Activated CD8-positive, alpha-beta memory T cell treated with anti-CD3 and anti-CD28 coated beads for 4 hours (primary cell): Measurements from ENCODE around the gene ENOX1.
"Not testable (repeated sequence)": the region's sequence is repeated elsewhere in the genome, so short reads cannot be mapped to it uniquely, and the experiment has no call there.

Experiments used
- DNase-seq, 2 donors: peaks; one replicate each; pipeline ENCODE4 v3.0.0-alpha.2; 2020; ENCODE audit warnings: low read depth in 2 of 2

The ENOX1 gene

GRCh38 chr13:43786766-43787517 lies at the start of gene ENOX1:
TSS of gene ENOX1 (minus strand) at chr13:43786972.
- no peak for DNase-seq

- DNase-seq = no peak
These were observed 48.9 kb upstream of the ENOX1 start for GRCh38 chr13:43835701-43836100.

- DNase-seq = no peak
These were observed 44.3 kb upstream of the ENOX1 start for GRCh38 chr13:43831088-43831487.

- no peak for DNase-seq
These were observed 43.7 kb upstream of the ENOX1 start for GRCh38 chr13:43830497-43830881.

GRCh38 chr13:43824656-43825055 lies 37.9 kb upstream of the ENOX1 start:
- DNase-seq = not testable (repeated sequence)

GRCh38 chr13:43822969-43823368 lies 36.2 kb upstream of the ENOX1 start:
- DNase-seq = no peak

GRCh38 chr13:43816401-43816889 lies 29.7 kb upstream of the ENOX1 start:
- no peak for DNase-seq

DNA sequence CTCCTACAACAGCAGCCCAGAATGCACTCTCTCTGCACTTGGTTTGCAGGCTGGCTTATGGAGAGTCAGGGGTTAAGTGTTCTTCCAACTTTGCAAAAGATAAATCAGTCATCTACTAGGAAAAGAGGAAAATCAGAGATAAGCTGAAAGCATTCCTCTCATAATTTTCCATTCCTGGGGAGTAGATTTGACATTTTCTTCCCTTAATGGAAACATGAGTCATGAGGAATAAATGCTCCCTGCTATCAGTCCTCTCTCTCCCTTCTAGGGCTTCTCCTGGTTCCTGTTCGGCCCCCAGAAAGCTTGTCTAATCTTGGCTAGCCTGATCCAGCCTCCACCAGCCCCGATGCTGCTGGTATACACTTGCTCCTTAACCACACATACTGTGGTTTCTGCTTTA lies 28.4 kb upstream of the ENOX1 start:
- no peak for DNase-seq

- no peak for DNase-seq
These were observed 21.9 kb upstream of the ENOX1 start for GRCh38 chr13:43808676-43809075.

- DNase-seq = no peak
These were observed 18.9 kb upstream of the ENOX1 start for GRCh38 chr13:43805681-43806128.

GRCh38 chr13:43805071-43805468 lies 18.3 kb upstream of the ENOX1 start:
- no peak for DNase-seq

DNA sequence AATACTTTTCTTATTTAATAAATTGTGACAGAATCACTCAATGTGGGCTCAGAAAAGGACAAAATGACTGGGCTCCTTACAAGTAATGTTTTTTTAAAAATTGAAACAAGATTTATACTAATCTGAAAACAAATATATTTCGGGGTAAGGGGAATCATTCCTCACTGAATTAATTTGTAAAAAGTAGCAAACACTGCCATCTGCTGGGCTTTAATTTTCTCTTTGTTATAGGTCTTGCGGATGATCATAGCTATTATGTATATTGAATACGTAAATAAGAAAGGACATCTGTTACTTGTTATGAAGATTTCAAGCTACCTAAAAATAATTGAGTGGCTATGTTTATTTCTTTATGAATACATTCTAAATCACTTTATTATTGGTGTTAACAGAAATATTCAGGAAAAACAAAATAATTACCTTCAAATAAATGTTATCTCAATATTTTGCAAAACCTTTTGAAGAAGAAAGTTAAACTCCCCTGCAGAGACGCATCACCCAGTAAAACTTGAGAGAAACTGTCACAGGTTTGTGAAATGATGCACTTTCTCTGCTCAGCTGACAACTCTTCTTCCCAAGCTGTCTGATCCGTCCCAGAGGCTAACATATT lies 17.8 kb upstream of the ENOX1 start:
- no peak for DNase-seq

- DNase-seq = no peak
These were observed 15.7 kb upstream of the ENOX1 start for GRCh38 chr13:43802511-43802910.

GRCh38 chr13:43800828-43801227 lies 14.1 kb upstream of the ENOX1 start:
- DNase-seq = no peak

- no peak for DNase-seq
These were observed 12.4 kb upstream of the ENOX1 start for GRCh38 chr13:43799191-43799590.

DNA sequence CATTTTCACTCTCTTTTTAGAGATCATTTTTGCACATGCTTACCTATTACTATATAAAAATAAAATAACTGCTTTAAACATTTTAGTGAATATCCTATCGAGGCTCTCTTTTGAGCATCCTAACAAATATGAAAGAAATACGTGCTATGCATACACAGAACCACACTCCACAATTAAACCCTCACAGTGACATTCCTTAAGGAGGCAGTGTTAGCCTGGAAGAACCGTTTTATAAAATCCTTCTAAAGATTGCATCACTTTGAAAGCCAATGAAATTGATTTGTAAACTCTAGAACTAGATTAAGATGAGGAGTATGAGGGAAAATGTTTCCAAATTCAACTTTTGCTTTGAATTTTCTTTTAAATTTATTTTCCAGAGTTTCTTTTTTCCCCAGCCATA lies 11.1 kb upstream of the ENOX1 start:
- DNase-seq = no peak

DNA sequence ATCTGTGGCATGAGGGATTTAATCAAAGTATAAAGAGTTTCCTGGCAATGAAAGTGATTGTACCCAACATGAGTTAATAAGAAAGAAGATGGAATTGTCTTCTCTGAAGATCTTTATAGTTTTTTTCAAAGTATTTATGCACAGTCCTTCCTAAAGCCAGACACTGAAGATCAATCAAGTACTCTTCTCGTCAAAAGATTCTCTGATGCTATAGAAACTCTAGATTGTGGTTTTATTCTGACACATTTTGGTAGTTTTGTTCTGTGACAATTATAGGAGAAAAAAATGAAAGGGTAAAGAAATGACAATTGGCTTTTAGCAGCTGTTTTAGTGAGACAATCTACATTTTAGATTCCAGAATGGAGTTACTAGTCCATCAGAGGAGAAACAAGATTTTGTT lies 10.4 kb upstream of the ENOX1 start:
- no peak for DNase-seq

GRCh38 chr13:43794416-43794815 lies 7.6 kb upstream of the ENOX1 start:
- no peak for DNase-seq

GRCh38 chr13:43792076-43792881 lies 5.5 kb upstream of the ENOX1 start:
- no peak for DNase-seq

DNA sequence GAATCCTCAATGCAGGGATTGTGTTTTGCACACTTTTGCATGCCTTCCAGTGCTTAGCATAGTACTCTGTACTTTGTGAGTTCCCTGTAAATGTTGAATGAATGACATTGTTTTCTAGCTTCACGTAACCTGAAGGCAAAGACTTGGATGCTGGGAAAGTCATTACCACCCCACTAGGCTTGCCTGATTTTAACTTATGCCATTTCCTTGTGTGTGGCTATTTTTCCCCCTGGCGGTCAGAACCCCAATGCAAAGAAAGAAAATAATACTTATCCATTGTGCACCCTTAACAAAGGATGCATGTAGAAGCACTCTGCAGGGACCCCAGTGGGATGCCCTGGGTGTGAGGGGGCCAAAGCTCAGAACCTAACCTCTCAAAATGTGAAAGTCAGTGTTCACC lies 1.2 kb upstream of the ENOX1 start:
- no peak for DNase-seq

- no peak for DNase-seq
These were observed 733 bp upstream of the ENOX1 start for GRCh38 chr13:43787518-43787891.

DNA sequence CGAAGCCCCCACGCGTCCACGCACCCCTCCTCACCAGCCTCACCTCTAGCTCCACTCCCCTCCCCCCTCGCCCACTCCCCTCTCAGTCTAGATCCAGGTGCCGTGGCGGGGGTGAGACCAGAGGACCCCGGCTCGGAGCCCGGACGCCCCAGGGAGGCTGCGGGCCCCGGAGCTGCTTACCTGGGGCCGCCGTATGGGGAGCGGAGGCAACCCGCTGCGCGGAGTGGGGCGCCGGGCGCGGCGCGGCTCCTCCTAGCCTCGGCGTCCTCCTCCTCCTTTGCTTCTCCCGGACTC lies 353 bp downstream of the ENOX1 start:
- DNase-seq = no peak
